GM19351 (cell line): ENCODE measurements around the gene TXNRD1.
A peak's percentile ranks its signal among the peaks of the same experiment; 100 is the strongest.
"Not testable (repeated sequence)": the region's sequence is repeated elsewhere in the genome, so short reads cannot be mapped to it uniquely, and the experiment has no call there.

Experiments
- ATAC-seq: cut with Tn5 transposase; IDR thresholded peaks from one replicate; pipeline ENCODE4 v1.9.1; 2021; ENCODE audit warnings: mild to moderate bottlenecking, moderate library complexity; ENCODE audit not compliant: unreplicated experiment

TXNRD1 gene

GRCh38 chr12:104279164-104279563, 63.6 kb downstream of the TXNRD1 start:
- ATAC-seq = no peak

- no peak for ATAC-seq
Measured at GRCh38 chr12:104280111-104280510, 64.5 kb downstream of the TXNRD1 start.

DNA sequence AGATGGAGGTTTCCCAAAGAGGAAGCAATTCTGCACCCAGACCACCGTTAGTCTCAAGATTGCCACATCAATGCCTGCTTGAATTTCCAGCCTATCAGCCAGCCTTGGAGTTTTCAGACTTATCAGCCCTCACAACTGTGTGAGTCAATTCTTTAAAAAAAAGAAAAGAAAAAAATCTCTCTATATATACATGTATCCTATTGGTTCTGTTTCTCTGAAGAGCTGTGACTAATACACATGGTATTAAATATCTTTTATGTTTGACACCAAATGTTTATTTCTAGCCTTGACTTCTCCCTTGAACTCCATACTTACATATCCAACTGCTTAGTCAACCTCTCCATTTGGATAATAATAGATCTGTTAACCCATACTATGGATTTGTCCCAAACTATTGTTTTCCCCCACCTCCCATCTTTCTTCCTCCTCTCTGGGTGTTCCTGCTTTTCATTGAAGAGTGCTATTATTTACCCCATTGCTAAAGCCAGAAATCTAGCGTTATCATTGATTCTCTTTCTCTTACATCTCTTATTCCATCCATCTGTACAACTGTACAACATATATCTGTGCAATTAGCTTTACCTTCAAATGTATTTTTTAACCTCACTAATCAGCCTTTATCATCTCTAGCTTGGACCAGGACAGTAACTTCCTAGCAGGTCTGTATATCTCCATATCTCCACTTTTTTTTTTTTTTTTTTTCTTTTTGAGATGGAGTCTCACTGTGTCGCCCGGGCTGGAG, 65.3 kb downstream of the TXNRD1 start:
- no peak for ATAC-seq

- no peak for ATAC-seq
Measured at GRCh38 chr12:104281636-104282035, 66.1 kb downstream of the TXNRD1 start.

DNA sequence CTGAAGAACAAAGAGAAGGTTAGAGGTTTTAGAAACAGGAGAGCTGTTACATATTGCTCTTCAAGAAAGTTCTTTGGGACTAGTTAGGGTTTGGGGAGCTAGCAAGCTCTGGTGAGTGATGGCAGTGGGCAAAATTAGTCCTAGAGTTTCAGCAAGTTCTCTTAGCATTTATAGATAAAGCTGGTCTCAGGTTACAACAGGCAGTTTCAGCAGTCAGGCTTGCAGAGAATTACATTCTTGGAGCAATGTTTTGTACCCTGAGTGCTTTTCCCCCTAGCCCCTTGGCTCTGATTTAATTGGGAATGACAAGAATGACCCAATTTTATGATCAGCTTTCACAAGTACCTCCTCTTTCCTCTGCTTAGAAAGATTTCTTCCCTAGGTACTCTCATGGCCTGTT, 66.5 kb downstream of the TXNRD1 start:
- no peak for ATAC-seq

- no peak for ATAC-seq
Measured at GRCh38 chr12:104285740-104286515, 70.3 kb downstream of the TXNRD1 start.

DNA sequence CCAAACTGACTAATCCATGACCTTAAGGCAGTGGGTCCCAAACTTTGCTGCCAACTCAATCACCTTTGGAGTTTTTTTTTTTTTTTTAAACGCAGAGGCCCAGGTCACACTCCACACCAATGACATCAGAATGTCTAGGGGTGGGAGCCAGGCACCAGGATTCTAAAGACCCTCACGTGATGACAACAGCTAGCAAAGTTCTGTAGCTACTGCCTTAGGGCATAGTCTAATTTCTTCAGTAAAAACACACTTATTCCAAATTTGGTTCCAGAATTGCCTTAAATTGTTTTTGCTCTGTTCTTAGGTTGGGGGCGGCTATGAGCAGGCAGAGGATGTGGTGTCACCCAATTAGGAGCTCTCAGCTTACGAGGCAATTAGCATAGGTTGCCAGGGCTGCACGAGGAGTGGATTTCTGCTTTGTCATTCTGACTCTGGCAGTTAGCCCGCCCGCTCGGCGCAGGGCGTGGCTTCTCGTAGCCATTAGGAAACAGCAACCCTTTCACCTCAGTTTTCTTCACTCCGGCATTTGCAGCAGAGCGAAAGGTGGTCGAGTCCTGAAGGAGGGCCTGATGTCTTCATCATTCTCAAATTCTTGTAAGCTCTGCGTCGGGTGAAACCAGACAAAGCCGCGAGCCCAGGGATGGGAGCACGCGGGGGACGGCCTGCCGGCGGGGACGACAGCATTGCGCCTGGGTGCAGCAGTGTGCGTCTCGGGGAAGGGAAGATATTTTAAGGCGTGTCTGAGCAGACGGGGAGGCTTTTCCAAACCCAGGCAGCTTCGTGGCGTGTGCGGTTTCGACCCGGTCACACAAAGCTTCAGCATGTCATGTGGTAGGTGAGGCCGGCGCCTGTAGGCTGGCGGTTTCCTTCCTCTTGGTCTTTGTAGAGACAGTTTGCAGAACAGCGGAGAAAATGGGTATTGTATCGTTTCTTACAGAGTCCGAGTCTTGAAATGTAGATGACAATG, 71.2 kb downstream of the TXNRD1 start:
- peak; percentile 86 for ATAC-seq

GRCh38 chr12:104288635-104289274, 73.2 kb downstream of the TXNRD1 start:
- ATAC-seq = peak; percentile 51

- ATAC-seq = no peak
Measured at GRCh38 chr12:104290320-104290719, 74.7 kb downstream of the TXNRD1 start.

GRCh38 chr12:104290855-104291254, 75.3 kb downstream of the TXNRD1 start:
- ATAC-seq = no peak

DNA sequence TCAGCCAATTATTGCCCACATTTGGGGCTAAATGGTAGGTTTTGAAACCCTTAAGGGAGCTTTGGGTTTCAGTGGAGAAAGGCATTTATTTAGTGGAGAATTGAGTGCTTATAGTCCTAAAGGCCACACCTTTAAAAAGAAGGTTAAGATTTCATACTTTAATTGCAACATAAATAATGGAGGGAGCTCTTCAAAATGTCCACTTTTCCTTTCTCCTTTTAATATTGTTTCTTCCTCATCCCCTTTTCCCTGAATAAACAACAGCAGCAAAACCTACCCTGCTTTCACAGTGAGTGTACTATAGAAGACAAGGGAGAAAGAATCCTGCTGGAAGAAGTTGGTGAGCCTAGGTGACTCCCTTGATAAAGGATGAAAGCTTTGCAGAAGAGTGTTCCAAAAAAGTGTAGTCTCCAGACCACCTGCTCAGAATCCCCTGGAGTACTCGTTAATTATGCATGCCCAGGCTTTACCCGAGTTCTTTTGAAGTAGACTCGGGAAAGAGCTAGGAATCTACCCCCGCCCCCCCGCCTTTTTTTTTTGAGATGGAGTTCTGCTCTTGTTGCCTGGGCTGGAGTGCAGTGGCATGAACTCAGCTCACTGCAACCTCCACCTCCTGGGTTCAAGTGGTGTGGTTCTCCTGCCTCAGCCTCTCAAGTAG, 76.4 kb downstream of the TXNRD1 start:
- ATAC-seq = no peak

GRCh38 chr12:104292872-104293794, 77.6 kb downstream of the TXNRD1 start:
- no peak for ATAC-seq

DNA sequence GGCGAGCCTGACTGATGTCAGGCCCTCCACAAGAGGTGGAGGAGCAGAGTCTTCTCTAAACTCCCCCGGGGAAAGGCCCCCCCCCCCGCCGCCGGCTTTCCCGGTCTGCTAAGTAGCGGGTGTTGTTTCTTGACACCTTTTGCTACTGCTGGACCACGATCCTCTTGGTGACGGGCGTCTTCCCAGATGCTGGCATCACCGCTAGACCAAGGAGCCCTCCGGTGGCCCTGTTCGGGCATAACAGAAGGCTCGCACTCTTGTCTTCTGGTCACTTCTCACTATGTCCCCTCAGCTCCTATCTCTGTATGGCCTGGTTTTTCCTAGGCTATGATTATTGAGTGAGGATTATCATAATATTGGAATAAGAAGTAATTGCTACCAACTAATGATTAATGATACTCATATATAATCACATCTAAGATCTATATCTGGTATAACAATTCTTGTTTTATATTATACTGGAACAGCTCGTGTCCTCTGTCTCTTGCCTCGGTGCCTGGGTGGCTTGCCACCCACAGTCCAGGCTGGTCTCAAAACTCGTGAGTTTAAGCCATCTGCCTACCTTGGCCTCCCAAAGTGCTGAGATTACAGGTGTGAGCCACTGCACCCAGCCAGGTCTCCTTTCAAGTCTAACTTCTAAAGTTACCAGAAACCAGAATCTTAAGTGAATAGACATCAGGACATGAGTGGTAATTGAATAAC, 78.7 kb downstream of the TXNRD1 start:
- ATAC-seq = not testable (repeated sequence)

- ATAC-seq = no peak
Measured at GRCh38 chr12:104294927-104295668, 79.5 kb downstream of the TXNRD1 start.

DNA sequence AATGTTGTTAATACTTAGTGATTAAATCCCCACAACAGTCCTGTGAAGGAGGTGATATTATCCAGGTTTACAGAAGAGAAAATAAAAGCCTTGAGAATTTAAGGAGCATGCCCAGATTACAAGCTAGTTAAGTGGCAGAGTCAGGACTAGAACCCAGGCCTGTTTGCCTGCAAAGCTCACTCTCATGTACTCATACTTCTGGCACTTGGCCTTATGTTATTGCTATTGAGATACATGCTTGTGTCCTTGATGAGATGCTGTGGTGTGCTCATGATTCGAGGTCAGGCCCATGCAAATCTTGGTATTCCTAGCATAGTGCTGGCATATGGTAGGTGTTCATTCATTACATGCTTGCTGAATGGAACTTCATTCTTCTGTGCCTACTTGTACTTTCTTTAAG, 80.4 kb downstream of the TXNRD1 start:
- ATAC-seq = no peak

DNA sequence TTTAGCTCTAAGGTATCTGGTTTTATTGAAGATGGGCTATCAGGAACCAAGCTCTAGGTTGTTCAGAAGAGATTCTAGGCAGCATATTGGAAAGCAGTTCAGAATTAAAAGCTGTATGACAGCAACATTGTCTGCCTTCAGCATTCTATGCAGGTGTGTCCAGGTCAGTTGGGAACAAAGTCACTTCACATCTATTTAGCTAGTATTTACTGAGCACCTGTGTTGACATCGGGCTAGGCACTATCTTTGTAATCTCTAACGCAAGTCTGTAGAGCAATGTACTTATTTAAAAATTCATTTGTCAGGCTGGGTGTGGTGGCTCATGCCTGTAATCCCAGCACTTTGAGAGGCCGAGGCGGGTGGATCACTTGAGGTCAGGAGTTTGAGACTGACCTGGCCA, 81.1 kb downstream of the TXNRD1 start:
- no peak for ATAC-seq

GRCh38 chr12:104297477-104298113, 82.0 kb downstream of the TXNRD1 start:
- ATAC-seq = no peak
